Inflammatory macrophage (primary cell): ENCODE results near the gene FBXO39.
"Not testable (repeated sequence)": the region's sequence is repeated elsewhere in the genome, so short reads cannot be mapped to it uniquely, and the experiment has no call there.

Source experiments
- DNase-seq, 2 donors: peaks; one replicate each; pipeline ENCODE4 v3.0.0-alpha.2; 2020 to 2022

FBXO39 gene

DNA sequence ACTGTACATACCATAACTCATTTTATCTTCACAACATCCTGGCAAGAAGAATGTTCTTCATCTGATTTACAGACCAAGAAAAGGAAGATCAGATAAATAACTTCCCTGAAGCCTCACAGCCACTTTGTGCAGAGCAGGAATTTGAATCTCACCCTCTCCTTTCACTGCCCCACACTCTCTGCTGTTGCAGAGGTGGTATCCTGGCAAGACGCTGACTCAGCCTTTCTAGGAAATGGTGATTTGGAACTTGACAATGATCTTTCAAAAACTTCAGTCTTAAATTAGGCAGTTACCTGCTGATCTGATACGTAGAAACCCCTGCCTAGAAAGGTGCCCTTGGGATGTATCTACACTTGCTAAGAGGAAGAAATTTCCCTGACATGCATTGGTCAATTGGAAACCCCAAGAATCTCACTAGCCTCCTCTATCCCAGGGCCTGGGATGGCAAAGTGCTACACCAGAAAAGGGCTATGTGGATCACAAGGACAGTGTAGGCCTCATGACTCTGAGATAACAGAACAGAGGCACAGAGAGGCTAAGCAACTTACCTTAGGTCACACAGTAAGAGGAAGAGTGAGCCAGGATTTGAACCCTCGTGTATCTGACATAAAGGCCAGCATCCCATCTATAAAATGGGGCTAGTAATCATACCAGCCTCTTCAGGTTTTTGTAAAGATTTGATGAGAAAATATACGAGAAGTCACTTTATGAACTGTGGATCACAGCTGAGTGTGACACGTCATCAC lies 17.9 kb downstream of the FBXO39 start:
- DNase-seq = no peak

- DNase-seq = no peak
These were observed 20.2 kb downstream of the FBXO39 start for GRCh38 chr17:6796017-6796886.

- DNase-seq = no peak
These were observed 21.0 kb downstream of the FBXO39 start for GRCh38 chr17:6796887-6797490.

GRCh38 chr17:6797718-6798351 lies 21.8 kb downstream of the FBXO39 start:
- DNase-seq = no peak

DNA sequence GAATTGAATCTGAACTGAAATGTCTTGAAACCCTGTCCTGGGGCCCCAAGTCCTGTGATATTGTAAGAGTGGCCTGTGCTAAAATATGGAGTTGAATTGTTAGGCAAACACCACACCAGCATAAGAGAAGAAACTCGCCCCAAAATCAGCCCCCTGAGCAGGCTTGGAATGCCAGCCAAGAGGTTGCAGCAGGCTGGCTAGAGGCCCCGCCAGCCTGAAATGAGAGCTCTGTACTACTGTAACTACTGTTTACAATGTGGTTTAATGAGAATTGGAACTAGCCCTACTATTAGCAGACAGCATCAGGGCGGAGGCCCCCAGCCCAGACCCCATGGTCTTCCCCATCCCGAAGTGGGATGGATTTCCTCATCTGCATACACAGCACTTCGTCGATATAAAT lies 23.7 kb downstream of the FBXO39 start:
- DNase-seq = no peak

DNA sequence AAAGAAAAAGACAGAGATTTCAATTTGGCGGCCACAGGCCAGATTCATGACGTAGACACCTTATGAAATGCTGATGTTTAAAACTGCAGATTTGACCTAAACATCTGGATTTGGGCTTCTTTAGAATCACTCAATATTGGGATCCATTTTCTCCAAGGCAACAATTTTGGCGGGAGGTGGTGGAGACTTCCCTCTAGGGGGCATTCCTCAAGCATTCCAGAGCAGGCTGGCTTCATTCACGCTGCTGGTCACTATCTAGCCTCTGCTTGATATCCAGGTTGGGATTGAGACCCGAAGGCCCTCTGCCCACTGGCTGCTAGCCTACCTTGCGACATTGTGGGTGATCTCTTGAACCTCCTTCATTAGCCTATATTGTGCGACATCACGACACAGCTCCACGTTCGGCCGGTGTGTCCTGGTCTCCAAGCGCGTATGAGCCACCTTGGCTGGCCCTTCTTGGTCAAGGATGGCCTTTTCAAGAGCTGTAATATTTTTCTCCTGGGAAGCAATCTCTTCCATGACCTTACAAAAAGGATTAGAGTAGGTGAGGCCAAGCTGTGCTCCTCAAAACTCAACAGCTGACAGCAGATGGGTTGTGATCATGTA lies 24.5 kb downstream of the FBXO39 start:
- DNase-seq = peak in 1 of 2 donors; percentile 28

GRCh38 chr17:6811510-6811909 lies 35.5 kb downstream of the FBXO39 start:
- no peak for DNase-seq

DNA sequence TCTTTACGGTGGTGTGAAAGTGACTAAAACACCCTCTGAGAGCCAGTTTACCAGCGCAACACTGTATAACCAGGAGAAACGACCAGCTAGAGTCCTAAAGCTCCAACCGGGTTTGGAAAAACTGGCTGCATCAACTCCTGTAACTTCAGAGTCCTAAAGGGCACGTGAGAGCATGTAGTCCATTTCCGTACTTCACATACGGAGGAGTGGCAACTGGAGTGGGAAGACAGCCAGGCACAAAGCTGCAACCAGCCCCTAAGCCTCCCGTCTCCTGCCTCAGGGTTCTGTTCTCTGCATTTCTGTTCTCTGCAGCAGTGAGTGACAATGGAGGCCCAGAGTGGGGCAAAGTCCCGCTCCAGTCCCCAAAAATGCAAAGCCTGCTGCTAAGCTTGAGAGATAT lies 36.3 kb downstream of the FBXO39 start:
- DNase-seq = no peak

- no peak for DNase-seq
These were observed 39.8 kb downstream of the FBXO39 start for GRCh38 chr17:6815775-6816174.

DNA sequence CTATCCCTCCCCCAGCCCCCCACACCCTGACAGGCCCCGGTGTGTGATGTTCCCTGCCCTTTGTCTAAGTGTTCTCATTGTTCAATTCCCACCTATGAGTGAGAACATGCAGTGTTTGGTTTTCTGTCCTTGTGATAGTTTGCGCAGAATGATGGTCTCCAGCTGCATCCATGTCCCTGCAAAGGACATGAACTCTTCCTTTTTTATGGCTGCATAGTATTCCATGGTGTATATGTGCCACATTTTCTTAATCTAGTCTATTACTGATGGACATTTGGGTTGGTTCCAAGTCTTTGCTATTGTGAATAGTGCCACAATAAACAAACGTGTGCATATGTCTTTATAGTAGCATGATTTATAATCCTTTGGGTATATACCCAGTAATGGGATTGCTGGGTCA lies 40.4 kb downstream of the FBXO39 start:
- not testable (repeated sequence) for DNase-seq

GRCh38 chr17:6818938-6819337 lies 42.9 kb downstream of the FBXO39 start:
- DNase-seq = no peak

- peak in 1 of 2 donors; percentile 26 for DNase-seq
These were observed 47.0 kb downstream of the FBXO39 start for GRCh38 chr17:6823011-6823442.

GRCh38 chr17:6830383-6830986 lies 54.5 kb downstream of the FBXO39 start:
- DNase-seq = no peak

GRCh38 chr17:6831661-6832263 lies 55.7 kb downstream of the FBXO39 start, which contains the start of gene TEKT1:
Gene TEKT1, minus strand, starts transcription at chr17:6831729. Its CDS starts 1,353 bp downstream, at chr17:6830376.
- peak; percentile 76 to 82 for DNase-seq
